OCI-LY1 (cell line): ENCODE data around the gene ULK4.

Source experiments
- H2AFZ ChIP-seq: fragments of 200-600 bp; sonication (generic), shearing (Covaris generic); 2 replicates; pipeline ENCODE4 v1.6.0; 2014; ENCODE audit warnings: antibody characterized with exemption, mild to moderate bottlenecking, low read length
- H3F3A ChIP-seq: fragments of 200-600 bp; sonication (generic), shearing (Covaris generic); 2 replicates; pipeline ENCODE4 v1.6.0; 2014; ENCODE audit warnings: mild to moderate bottlenecking, antibody characterized with exemption, low read length, moderate library complexity; ENCODE audit not compliant: insufficient read depth
- H3K27ac ChIP-seq: fragments of 200-600 bp; sonication (generic); 2 replicates; pipeline ENCODE4 v1.5.1; 2014; ENCODE audit warnings: low read length, mixed run types, mild to moderate bottlenecking, low read depth; ENCODE audit not compliant: poor library complexity, severe bottlenecking
- H3K27me3 ChIP-seq: fragments of 200-600 bp; sonication (generic); 2 replicates; pipeline ENCODE4 v1.6.0; 2014; ENCODE audit warnings: antibody characterized with exemption, mild to moderate bottlenecking, low read length, moderate library complexity; ENCODE audit not compliant: insufficient read depth
- H3K36me3 ChIP-seq: fragments of 200-600 bp; sonication (generic); 2 replicates; pipeline ENCODE4 v1.6.1; 2014; ENCODE audit warnings: mild to moderate bottlenecking, antibody characterized with exemption, low read length, moderate library complexity, mixed read lengths; ENCODE audit not compliant: insufficient read depth
- H3K4me1 ChIP-seq: fragments of 200-600 bp; sonication (generic); 2 replicates; pipeline ENCODE4 v1.5.1; 2014; ENCODE audit warnings: mild to moderate bottlenecking, low read length, moderate library complexity; ENCODE audit not compliant: insufficient read depth, severe bottlenecking
- H3K4me2 ChIP-seq: fragments of 200-600 bp; sonication (generic), shearing (Covaris generic); 2 replicates; pipeline ENCODE4 v1.6.1; 2014; ENCODE audit warnings: low read length
- H3K4me3 ChIP-seq: fragments of 200-600 bp; sonication (generic); 2 replicates; pipeline ENCODE4 v1.5.1; 2014; ENCODE audit warnings: low read length, low read depth, mild to moderate bottlenecking, mixed read lengths; ENCODE audit not compliant: poor library complexity, severe bottlenecking
- H3K79me2 ChIP-seq: fragments of 200-600 bp; shearing (Covaris generic); 2 replicates; pipeline ENCODE4 v1.6.1; 2016; ENCODE audit warnings: mixed run types, low read length, mixed read lengths; ENCODE audit not compliant: insufficient read depth
- H3K9ac ChIP-seq: fragments of 200-600 bp; sonication (generic), shearing (Covaris generic); 2 replicates; pipeline ENCODE4 v1.6.1; 2014; ENCODE audit warnings: mild to moderate bottlenecking, low read length, mixed read lengths
- H3K9me2 ChIP-seq: fragments of 200-600 bp; sonication (generic), shearing (Covaris generic); 2 replicates; pipeline ENCODE4 v1.6.1; 2014; ENCODE audit warnings: low read depth, mild to moderate bottlenecking, low read length, mixed read lengths
- H3K9me3 ChIP-seq: fragments of 200-600 bp; shearing (Covaris generic); 2 replicates; pipeline ENCODE4 v1.6.1; 2014; ENCODE audit warnings: low read length, mixed read lengths
- H4K20me1 ChIP-seq: fragments of 200-600 bp; sonication (generic), shearing (Covaris generic); 2 replicates; pipeline ENCODE4 v1.6.0; 2016; ENCODE audit warnings: mild to moderate bottlenecking, low read length; ENCODE audit not compliant: insufficient read depth
- CTCF ChIP-seq: fragments of 200-600 bp; sonication (generic), shearing (Covaris generic); IDR thresholded peaks from 2 replicates; pipeline ENCODE4 v1.5.1; 2017; ENCODE audit warnings: mild to moderate bottlenecking, antibody characterized with exemption, low read length, moderate library complexity, mixed read lengths
- EZH2 ChIP-seq: fragments of 200-600 bp; sonication (generic), shearing (Covaris generic); IDR thresholded peaks from 2 replicates; pipeline ENCODE4 v1.8.0; 2017; ENCODE audit warnings: borderline replicate concordance, mixed run types, mild to moderate bottlenecking, antibody characterized with exemption, low read length, moderate library complexity, mixed read lengths

ULK4 gene

GRCh38 chr3:41216993-41217392 is 744.9 kb downstream of the ULK4 start:
- Histone ChIP-seq H3K27me3 (no peaks in the 10 kb centered on the region), H3K27ac (no peak overlapping the region), H3K4me2 (no peak overlapping the region), H3K9me2 (no peaks in the 10 kb centered on the region), H3K4me1 (peaks cover 38% of the 10 kb centered on the region), H4K20me1 (no peaks in the 10 kb centered on the region), H3K79me2 (peaks cover 98% of the 10 kb centered on the region), H3K9me3 (no peaks in the 10 kb centered on the region), H3K9ac (no peak overlapping the region), H3F3A (no peaks in the 10 kb centered on the region), H2AFZ (no peak overlapping the region), H3K4me3 (no peak overlapping the region), H3K36me3 (peaks cover 5% of the 10 kb centered on the region; the same call in 1 of the 2 replicates)
- no peak for TF ChIP-seq CTCF
- TF ChIP-seq EZH2: no peak

GRCh38 chr3:41216422-41216821 is 745.5 kb downstream of the ULK4 start:
- Histone ChIP-seq H3K4me1 (peaks cover 35% of the 10 kb centered on the region), H3K36me3 (peaks cover 11% of the 10 kb centered on the region; the same call in 1 of the 2 replicates), H4K20me1 (no peaks in the 10 kb centered on the region), H3K4me2 (no peak overlapping the region), H3K9ac (no peak overlapping the region), H2AFZ (no peak overlapping the region), H3F3A (no peaks in the 10 kb centered on the region), H3K27me3 (no peaks in the 10 kb centered on the region), H3K27ac (no peak overlapping the region), H3K4me3 (no peak overlapping the region), H3K9me3 (no peaks in the 10 kb centered on the region), H3K9me2 (no peaks in the 10 kb centered on the region), H3K79me2 (peaks cover 98% of the 10 kb centered on the region)
- TF ChIP-seq EZH2 (no peak), CTCF (no peak)

GRCh38 chr3:41213588-41213987 is 748.3 kb downstream of the ULK4 start:
- H3K27ac ChIP-seq: no peak overlapping the region
- no peak overlapping the region for H3K4me2 ChIP-seq
- H3K4me1 ChIP-seq: peaks cover 33% of the 10 kb centered on the region
- no peaks in the 10 kb centered on the region for H3K9me2 ChIP-seq
- H3K9me3 ChIP-seq: no peaks in the 10 kb centered on the region
- H3K79me2 ChIP-seq: peaks cover 99% of the 10 kb centered on the region
- no peaks in the 10 kb centered on the region; the same call in 1 of the 2 replicates for H4K20me1 ChIP-seq
- TF ChIP-seq EZH2 (no peak), CTCF (no peak)
- no peak overlapping the region for H3K9ac ChIP-seq
- no peak overlapping the region for H2AFZ ChIP-seq
- H3F3A ChIP-seq: no peaks in the 10 kb centered on the region
- peaks cover 29% of the 10 kb centered on the region for H3K36me3 ChIP-seq
- no peaks in the 10 kb centered on the region for H3K27me3 ChIP-seq
- no peak overlapping the region for H3K4me3 ChIP-seq
